Hepatocyte (in vitro differentiated cells): Measurements from ENCODE around the gene MRPS15.

Experiments used
- EZH2phosphoT487 ChIP-seq: fragments of 200-600 bp; sonication (generic); IDR thresholded peaks from one replicate; pipeline ENCODE4 v1.6.1; 2018; ENCODE audit warnings: antibody characterized with exemption, mild to moderate bottlenecking, low read depth, moderate library complexity; ENCODE audit not compliant: unreplicated experiment, severe bottlenecking
- TF ChIP-seq, protein P1 (sequence below): fragments of 200-600 bp; sonication (generic); IDR thresholded peaks from 2 replicates; pipeline ENCODE4 v1.5.1; 2016; ENCODE audit warnings: antibody characterized with exemption, mild to moderate bottlenecking; ENCODE audit not compliant: poor library complexity

DNA sequence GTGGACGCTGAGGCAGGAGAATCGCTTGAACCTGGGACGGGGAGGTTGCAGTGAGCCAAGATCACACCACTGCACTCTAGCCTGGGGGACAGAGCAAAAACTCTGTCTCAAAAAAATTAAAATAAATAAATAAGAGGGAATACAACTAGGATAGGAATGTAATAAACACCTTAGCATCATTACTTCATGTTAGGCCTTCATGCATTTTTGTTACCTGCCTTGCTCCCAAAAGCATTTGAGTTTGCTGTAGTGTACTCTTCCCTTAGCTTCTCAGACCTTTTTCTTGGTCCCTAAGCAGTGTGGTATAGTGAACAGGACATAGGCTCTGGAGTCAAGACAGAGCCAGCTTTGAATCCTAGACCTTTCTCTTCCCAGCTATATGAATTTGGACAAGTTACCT is 11.1 kb downstream of the MRPS15 start:
- no peak for TF ChIP-seq EZH2phosphoT487
- TF ChIP-seq, protein P1, sequence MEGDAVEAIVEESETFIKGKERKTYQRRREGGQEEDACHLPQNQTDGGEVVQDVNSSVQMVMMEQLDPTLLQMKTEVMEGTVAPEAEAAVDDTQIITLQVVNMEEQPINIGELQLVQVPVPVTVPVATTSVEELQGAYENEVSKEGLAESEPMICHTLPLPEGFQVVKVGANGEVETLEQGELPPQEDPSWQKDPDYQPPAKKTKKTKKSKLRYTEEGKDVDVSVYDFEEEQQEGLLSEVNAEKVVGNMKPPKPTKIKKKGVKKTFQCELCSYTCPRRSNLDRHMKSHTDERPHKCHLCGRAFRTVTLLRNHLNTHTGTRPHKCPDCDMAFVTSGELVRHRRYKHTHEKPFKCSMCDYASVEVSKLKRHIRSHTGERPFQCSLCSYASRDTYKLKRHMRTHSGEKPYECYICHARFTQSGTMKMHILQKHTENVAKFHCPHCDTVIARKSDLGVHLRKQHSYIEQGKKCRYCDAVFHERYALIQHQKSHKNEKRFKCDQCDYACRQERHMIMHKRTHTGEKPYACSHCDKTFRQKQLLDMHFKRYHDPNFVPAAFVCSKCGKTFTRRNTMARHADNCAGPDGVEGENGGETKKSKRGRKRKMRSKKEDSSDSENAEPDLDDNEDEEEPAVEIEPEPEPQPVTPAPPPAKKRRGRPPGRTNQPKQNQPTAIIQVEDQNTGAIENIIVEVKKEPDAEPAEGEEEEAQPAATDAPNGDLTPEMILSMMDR, result no peak
